ENCODE results near the gene ART4. TPM values are rescaled to one million over a fixed set of nuclear protein-coding genes. Genes with fewer than 3 reads are reported as not detected.

ART4 gene
- total RNA-seq, 2 experiments from 2014 or later = not detected

GRCh38 chr12:14878488-14878887 lies 35.2 kb upstream of the ART4 start:
- Mint-ChIP-seq H3K36me3 (ENCODE audit: low read depth) (no peaks in the 10 kb centered on the region), H3K27ac (no peak overlapping the region), H3K4me1 (ENCODE audit: low read depth) (peaks cover 11% of the 10 kb centered on the region), H3K9me3 (no peaks in the 10 kb centered on the region), H3K27me3 (no peaks in the 10 kb centered on the region), H3K4me3 (no peak overlapping the region)
- intact Hi-C loops (cut with micrococcal nuclease) = no loop called here
- no peak for DNase-seq
- CTCF ChIA-PET = interaction anchor here (0.6 to 1.2 kb wide), 2 partner anchors 9 kb away, joined by 3 to 5 read pairs; no protein-coding TSS in a partner anchor
- no peak for ATAC-seq
- no peak for TF ChIP-seq CTCF (IDR thresholded peaks at IDR 0.05)
- POLR2A ChIA-PET = no interaction called here

- intact Hi-C loops (cut with micrococcal nuclease) = no loop called here
- Mint-ChIP-seq H3K36me3 (ENCODE audit: low read depth) (no peaks in the 10 kb centered on the region), H3K27ac (no peak overlapping the region), H3K4me3 (no peak overlapping the region), H3K4me1 (ENCODE audit: low read depth) (peaks cover 10% of the 10 kb centered on the region), H3K9me3 (no peaks in the 10 kb centered on the region), H3K27me3 (no peaks in the 10 kb centered on the region)
- POLR2A ChIA-PET = no interaction called here
- ATAC-seq (no peak), DNase-seq (no peak)
- CTCF ChIA-PET = interaction anchor here (0.8 to 1.3 kb wide), 2 partner anchors 17 to 119 kb away, joined by 3 read pairs; no protein-coding TSS in a partner anchor
- TF ChIP-seq CTCF (IDR thresholded peaks at IDR 0.05) = no peak
These were observed 33.5 kb upstream of the ART4 start for GRCh38 chr12:14876833-14877232.

- H3K4me3 Mint-ChIP-seq = no peak overlapping the region
- peaks cover 1% of the 10 kb centered on the region for H3K4me1 Mint-ChIP-seq (ENCODE audit: low read depth)
- H3K27ac Mint-ChIP-seq = no peak overlapping the region
- H3K27me3 Mint-ChIP-seq = no peaks in the 10 kb centered on the region
- CTCF ChIA-PET = interaction anchor here (1.2 kb wide), 1 partner anchor 21 kb away, joined by 3 read pairs; no protein-coding TSS in a partner anchor
- ATAC-seq (no peak), DNase-seq (no peak)
- no peak for TF ChIP-seq CTCF (IDR thresholded peaks at IDR 0.05)
- intact Hi-C loops (cut with micrococcal nuclease) = no loop called here
- H3K36me3 Mint-ChIP-seq (ENCODE audit: low read depth) = no peaks in the 10 kb centered on the region
- H3K9me3 Mint-ChIP-seq = no peaks in the 10 kb centered on the region
- POLR2A ChIA-PET = no interaction called here
These were observed 31.6 kb upstream of the ART4 start for GRCh38 chr12:14874882-14875281.

DNA sequence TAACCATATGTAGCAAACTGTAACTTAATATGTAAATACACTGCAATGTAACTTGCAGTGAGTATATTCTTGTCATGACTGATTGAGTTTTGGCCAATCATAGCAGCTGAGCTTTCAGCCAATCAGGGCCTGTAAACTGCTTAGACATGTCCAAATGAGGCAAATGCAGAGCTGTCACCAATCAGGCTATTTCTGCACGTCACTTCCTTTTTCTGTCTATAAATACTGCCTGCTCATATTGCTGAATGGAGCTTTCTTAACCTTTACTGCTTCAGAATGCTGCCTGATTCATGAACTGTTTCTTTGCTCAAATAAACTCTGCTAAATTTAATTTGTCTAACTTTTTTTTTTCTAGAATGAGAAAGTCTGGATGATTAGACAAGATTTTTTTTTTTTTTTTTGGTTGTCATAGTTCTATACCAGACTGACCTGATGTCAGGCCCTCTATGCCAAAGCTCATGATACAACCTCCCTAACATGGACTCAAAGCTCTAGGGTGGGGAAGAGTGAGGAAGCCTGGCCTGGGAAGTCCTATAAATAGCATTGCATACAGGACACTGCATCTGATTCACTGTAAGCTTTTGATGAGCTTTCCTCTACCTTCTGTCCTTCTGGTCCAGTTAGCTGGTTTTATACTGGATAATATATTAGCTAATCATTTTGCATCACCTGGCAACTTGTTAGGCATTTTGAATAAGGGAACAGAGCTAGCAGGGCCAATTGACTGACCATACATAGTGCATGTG lies 30.3 kb upstream of the ART4 start:
- no peaks in the 10 kb centered on the region for H3K36me3 Mint-ChIP-seq (ENCODE audit: low read depth)
- CTCF ChIA-PET = interaction anchor here (0.7 to 1.2 kb wide), 2 partner anchors 22 to 525 kb away, joined by 3 read pairs; no protein-coding TSS in a partner anchor
- POLR2A ChIA-PET = no interaction called here
- no peak for ATAC-seq
- TF ChIP-seq CTCF (IDR thresholded peaks at IDR 0.05) = no peak
- peaks cover 3% of the 10 kb centered on the region for H3K4me1 Mint-ChIP-seq (ENCODE audit: low read depth)
- no peaks in the 10 kb centered on the region for H3K9me3 Mint-ChIP-seq
- no peaks in the 10 kb centered on the region for H3K27me3 Mint-ChIP-seq
- H3K27ac Mint-ChIP-seq = no peak overlapping the region
- no peak for DNase-seq
- no peak overlapping the region for H3K4me3 Mint-ChIP-seq
- intact Hi-C loops (cut with micrococcal nuclease) = no loop called here

- Mint-ChIP-seq H3K27ac (no peak overlapping the region), H3K9me3 (peaks cover 8% of the 10 kb centered on the region), H3K4me3 (no peak overlapping the region), H3K27me3 (no peaks in the 10 kb centered on the region), H3K36me3 (ENCODE audit: low read depth) (peaks cover 2% of the 10 kb centered on the region), H3K4me1 (ENCODE audit: low read depth) (peaks cover 3% of the 10 kb centered on the region)
- intact Hi-C loops (cut with micrococcal nuclease) = no loop called here
- no peak for TF ChIP-seq CTCF (IDR thresholded peaks at IDR 0.05)
- POLR2A ChIA-PET = no interaction called here
- ATAC-seq (no peak), DNase-seq (no peak)
- CTCF ChIA-PET = interaction anchor here (1.3 kb wide), 1 partner anchor 26 kb away, joined by 3 read pairs; no protein-coding TSS in a partner anchor
These were observed 28.6 kb upstream of the ART4 start for GRCh38 chr12:14871886-14872285.

Measured in activated CD8-positive, alpha-beta T cell treated with anti-CD3 and anti-CD28 coated beads for 36 hours (primary cell).